Trophoblast cell (in vitro differentiated cells and primary cell): ENCODE data around the gene IFRD2.

ENCODE experiments used
- DNase-seq, 2 donors: peaks; one replicate each; pipeline ENCODE4 v3.0.0-alpha.2; 2016
- H2AFZ ChIP-seq: 2 replicates; pipeline ENCODE4 v1.6.1; 2013; ENCODE audit warnings: low read length, moderate library complexity, mild to moderate bottlenecking; ENCODE audit not compliant: insufficient read depth, poor library complexity
- H2AK5ac ChIP-seq: 2 replicates; pipeline ENCODE4 v1.6.1; 2013; ENCODE audit warnings: mild to moderate bottlenecking, low read length
- H2BK120ac ChIP-seq: 2 replicates; pipeline ENCODE4 v1.6.1; 2013; ENCODE audit warnings: low read length, mild to moderate bottlenecking, moderate library complexity; ENCODE audit not compliant: insufficient read depth, poor library complexity
- H2BK12ac ChIP-seq: 2 replicates; pipeline ENCODE4 v1.6.1; 2013; ENCODE audit warnings: mild to moderate bottlenecking, low read length, moderate library complexity
- H2BK5ac ChIP-seq: 2 replicates; pipeline ENCODE4 v1.6.1; 2013; ENCODE audit warnings: low read length, low read depth, moderate library complexity, mild to moderate bottlenecking; ENCODE audit not compliant: poor library complexity
- H3K14ac ChIP-seq: 2 replicates; pipeline ENCODE4 v1.6.1; 2013; ENCODE audit warnings: mild to moderate bottlenecking, low read length
- H3K18ac ChIP-seq: 2 replicates; pipeline ENCODE4 v1.6.1; 2013; ENCODE audit warnings: mild to moderate bottlenecking, low read length
- H3K23ac ChIP-seq: 2 replicates; pipeline ENCODE4 v1.6.1; 2013; ENCODE audit warnings: low read length
- H3K27ac ChIP-seq: 2 replicates; pipeline ENCODE4 v1.5.1; 2013; ENCODE audit warnings: low read depth, mild to moderate bottlenecking, inconsistent platforms, low read length, moderate library complexity
- H3K27me3 ChIP-seq: 2 replicates; pipeline ENCODE4 v1.6.1; 2013; ENCODE audit warnings: inconsistent platforms, mild to moderate bottlenecking, low read length, moderate library complexity; ENCODE audit not compliant: insufficient read depth
- H3K36me3 ChIP-seq, 2 experiments: 1 replicate in 1 of 2; 2 replicates in 1 of 2; pipeline ENCODE4 v1.6.1; 2013; ENCODE audit warnings: low read length in 2 of 2, mild to moderate bottlenecking in 2 of 2, moderate library complexity in 1 of 2; ENCODE audit not compliant: insufficient read depth in 2 of 2, control insufficient read depth in 1 of 2
- H3K4ac ChIP-seq: 2 replicates; pipeline ENCODE4 v1.6.1; 2013; ENCODE audit warnings: low read depth, mild to moderate bottlenecking, low read length, moderate library complexity
- H3K4me1 ChIP-seq, 2 experiments: 1 replicate in 1 of 2; 2 replicates in 1 of 2; pipeline ENCODE4 v1.6.1; 2013; ENCODE audit warnings: low read length in 2 of 2, mild to moderate bottlenecking in 2 of 2, moderate library complexity in 1 of 2; ENCODE audit not compliant: insufficient read depth in 2 of 2, control insufficient read depth in 1 of 2
- H3K4me2 ChIP-seq: 2 replicates; pipeline ENCODE4 v1.6.1; 2013; ENCODE audit warnings: inconsistent platforms, mild to moderate bottlenecking, low read length, moderate library complexity
- H3K4me3 ChIP-seq: 2 replicates; pipeline ENCODE4 v1.5.1; 2013; ENCODE audit warnings: mild to moderate bottlenecking, low read depth, low read length, inconsistent platforms
- H3K79me1 ChIP-seq: one replicate; pipeline ENCODE4 v1.6.1; 2013; ENCODE audit warnings: low read length
- H3K79me2 ChIP-seq: 2 replicates; pipeline ENCODE4 v1.6.1; 2013; ENCODE audit warnings: low read length, mild to moderate bottlenecking; ENCODE audit not compliant: control insufficient read depth, insufficient read depth, poor library complexity
- H3K9ac ChIP-seq: 2 replicates; pipeline ENCODE4 v1.6.1; 2013; ENCODE audit warnings: mild to moderate bottlenecking, low read length
- H3K9me3 ChIP-seq: 2 replicates; pipeline ENCODE4 v1.6.1; 2013; ENCODE audit warnings: low read depth, mild to moderate bottlenecking, control low read depth, inconsistent platforms, low read length; ENCODE audit not compliant: insufficient read depth
- H4K12ac ChIP-seq: 2 replicates; pipeline ENCODE4 v1.6.1; 2013; ENCODE audit warnings: low read depth, mild to moderate bottlenecking, low read length, moderate library complexity
- H4K8ac ChIP-seq: 2 replicates; pipeline ENCODE4 v1.6.1; 2013; ENCODE audit warnings: low read depth, mild to moderate bottlenecking, low read length, moderate library complexity
- H4K91ac ChIP-seq: one replicate; pipeline ENCODE4 v1.6.1; 2013; ENCODE audit warnings: low read depth, mild to moderate bottlenecking, low read length, moderate library complexity
- WGBS: extraction: QIAGEN DNeasy Blood & Tissue Kit; methylation state at CpG from one replicate; pipeline ENCODE4 v1.1.7; 2013; ENCODE audit warnings: missing lambda C conversion rate; ENCODE audit not compliant: insufficient read length, insufficient coverage; ENCODE audit errors: extremely low coverage; 5-methylcytosine and 5-hydroxymethylcytosine counted together

IFRD2 gene

GRCh38 chr3:50302095-50303012 is 10.1 kb upstream of the IFRD2 start:
- no peak for DNase-seq
- H3K9me3 ChIP-seq: peaks cover 7% of the 10 kb centered on the region
- H4K12ac ChIP-seq: no peak overlapping the region
- H3K27me3 ChIP-seq: no peaks in the 10 kb centered on the region
- H3K27ac ChIP-seq: no peak overlapping the region
- peak overlapping the region; percentile 44 for H2AK5ac ChIP-seq
- no peak overlapping the region for H3K23ac ChIP-seq
- no peak overlapping the region for H3K4ac ChIP-seq
- no CpG with 5 or more reads among the region's 32 CpGs for WGBS
- H3K4me3 ChIP-seq: no peak overlapping the region
- no peak overlapping the region for H3K18ac ChIP-seq
- no peak overlapping the region for H2BK5ac ChIP-seq
- H3K14ac ChIP-seq: no peak overlapping the region
- H4K8ac ChIP-seq: no peak overlapping the region
- H4K91ac ChIP-seq: no peak overlapping the region
- H3K9ac ChIP-seq: no peak overlapping the region
- H3K36me3 ChIP-seq: no peaks in the 10 kb centered on the region
- H2AFZ ChIP-seq: no peak overlapping the region
- peaks cover 3% of the 10 kb centered on the region for H3K79me2 ChIP-seq
- no peak overlapping the region for H2BK12ac ChIP-seq
- H2BK120ac ChIP-seq: no peak overlapping the region
- peaks cover 19 to 24% of the 10 kb centered on the region in 2 experiments for H3K4me1 ChIP-seq
- no peak overlapping the region for H3K4me2 ChIP-seq
- H3K79me1 ChIP-seq: peaks cover 24% of the 10 kb centered on the region

DNA sequence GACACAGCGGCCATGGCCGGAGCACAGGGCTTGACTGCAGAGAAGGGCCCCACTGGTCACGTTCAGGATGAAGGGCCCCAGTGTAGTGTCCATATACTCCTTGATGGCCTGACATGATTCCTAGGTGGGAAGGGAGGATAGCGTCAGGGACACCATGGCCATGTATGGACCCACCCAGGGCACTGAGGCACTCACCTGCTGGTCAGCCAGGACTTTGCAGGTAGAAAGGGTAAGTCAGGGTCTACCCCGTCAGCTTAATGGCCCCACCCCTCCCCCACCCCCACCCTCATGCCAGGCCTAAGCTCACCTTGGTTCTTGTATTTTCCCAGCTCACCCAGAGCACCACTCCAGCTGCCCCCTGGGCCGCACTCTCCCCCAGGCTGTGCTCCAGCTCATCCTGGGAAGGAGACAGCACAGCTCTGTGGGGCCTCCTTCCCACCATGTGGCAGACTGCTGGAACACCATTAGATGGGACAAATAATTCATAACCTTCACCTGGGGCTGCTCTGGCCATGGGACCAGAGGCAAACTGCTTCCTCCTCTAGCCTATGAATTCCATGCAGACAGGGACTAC is 8.5 kb upstream of the IFRD2 start:
- H3K9me3 ChIP-seq: peaks cover 2% of the 10 kb centered on the region
- peaks cover 24% of the 10 kb centered on the region for H3K79me1 ChIP-seq
- no peak overlapping the region for H3K4me3 ChIP-seq
- no peak overlapping the region for H2BK5ac ChIP-seq
- peak overlapping the region; percentile 81 for H2AK5ac ChIP-seq
- peak overlapping the region; percentile 31 for H4K12ac ChIP-seq
- H3K4ac ChIP-seq: peak overlapping the region; percentile 2
- H3K9ac ChIP-seq: no peak overlapping the region
- H4K91ac ChIP-seq: peak overlapping the region; percentile 37
- H3K4me1 ChIP-seq: peaks cover 19 to 24% of the 10 kb centered on the region in 2 experiments
- H3K4me2 ChIP-seq: no peak overlapping the region
- no peak overlapping the region for H2AFZ ChIP-seq
- peak overlapping the region; percentile 23 for H3K14ac ChIP-seq
- peak overlapping the region; percentile 43 for H2BK120ac ChIP-seq
- no peak overlapping the region for H3K23ac ChIP-seq
- H3K27me3 ChIP-seq: no peaks in the 10 kb centered on the region
- no CpG with 5 or more reads among the region's 6 CpGs for WGBS
- H4K8ac ChIP-seq: peak overlapping the region; percentile 51
- no peak overlapping the region for H3K27ac ChIP-seq
- H2BK12ac ChIP-seq: peak overlapping the region; percentile 74
- H3K36me3 ChIP-seq: peaks cover 4 to 5% of the 10 kb centered on the region in 2 experiments
- H3K79me2 ChIP-seq: peaks cover 3% of the 10 kb centered on the region
- DNase-seq: no peak
- H3K18ac ChIP-seq: peak overlapping the region; percentile 34

DNA sequence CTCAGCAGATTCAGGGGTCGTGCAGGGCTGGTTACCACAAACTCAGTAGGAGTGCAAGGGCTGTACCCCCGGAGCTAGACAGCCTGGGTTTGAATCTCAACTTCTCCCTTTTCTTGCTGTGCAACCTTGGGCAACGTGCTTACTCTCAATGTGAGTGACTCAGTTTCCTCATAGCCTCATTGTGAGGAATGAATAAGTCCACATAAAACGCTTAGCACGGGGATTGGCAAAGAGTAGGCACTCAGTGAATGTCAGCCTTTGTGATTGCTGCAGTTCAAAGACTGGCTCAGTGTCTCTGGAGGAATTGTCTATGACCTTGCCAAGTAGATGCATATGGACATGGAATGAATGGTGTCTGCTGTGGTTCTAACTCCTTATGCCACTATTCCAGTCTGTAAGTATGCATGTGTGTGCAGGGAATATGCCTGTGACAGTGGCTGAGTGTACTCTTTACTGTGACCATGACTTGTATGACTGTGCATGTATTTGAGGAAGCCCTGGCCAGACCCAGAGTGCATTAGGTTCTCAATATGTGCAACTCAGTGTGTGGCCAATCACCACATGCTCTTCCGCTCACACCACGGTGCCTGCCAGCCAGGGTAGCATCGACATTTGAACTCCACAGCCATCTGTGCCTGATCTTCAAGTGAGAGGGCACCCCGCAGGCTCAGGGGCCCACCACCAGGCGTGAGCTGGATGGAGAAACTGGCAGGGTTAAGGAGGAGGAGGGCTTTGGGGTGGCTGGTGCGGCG is 7.9 kb upstream of the IFRD2 start:
- H3K14ac ChIP-seq: peak overlapping the region; percentile 23
- H3K18ac ChIP-seq: peak overlapping the region; percentile 34
- peak overlapping the region; percentile 74 for H2BK12ac ChIP-seq
- no peaks in the 10 kb centered on the region for H3K27me3 ChIP-seq
- H3K4ac ChIP-seq: peak overlapping the region; percentile 2
- no peak overlapping the region for H3K23ac ChIP-seq
- peak overlapping the region; percentile 43 for H2BK120ac ChIP-seq
- peak overlapping the region; percentile 66 for H2AFZ ChIP-seq
- DNase-seq: peak in 1 of 2 donors; percentile 16
- WGBS: no CpG with 5 or more reads among the region's 12 CpGs
- peak overlapping the region; percentile 31 for H4K12ac ChIP-seq
- H3K9me3 ChIP-seq: peaks cover 2% of the 10 kb centered on the region
- H3K4me1 ChIP-seq: peaks cover 19 to 24% of the 10 kb centered on the region in 2 experiments
- H4K8ac ChIP-seq: peak overlapping the region; percentile 51
- H3K4me2 ChIP-seq: peak overlapping the region; percentile 70
- H4K91ac ChIP-seq: peak overlapping the region; percentile 37
- peak overlapping the region; percentile 32 for H3K4me3 ChIP-seq
- peaks cover 24% of the 10 kb centered on the region for H3K79me1 ChIP-seq
- peak overlapping the region; percentile 11 for H3K9ac ChIP-seq
- peak overlapping the region; percentile 69 for H3K27ac ChIP-seq
- peaks cover 3% of the 10 kb centered on the region for H3K79me2 ChIP-seq
- peak overlapping the region; percentile 81 for H2AK5ac ChIP-seq
- peaks cover 4 to 5% of the 10 kb centered on the region in 2 experiments for H3K36me3 ChIP-seq
- peak overlapping the region; percentile 29 for H2BK5ac ChIP-seq

GRCh38 chr3:50299638-50299928 is 7.4 kb upstream of the IFRD2 start:
- Histone ChIP-seq H2AFZ (no peak overlapping the region), H3K4me2 (peak overlapping the region; percentile 70), H2BK12ac (no peak overlapping the region), H4K12ac (peak overlapping the region; percentile 9), H3K27me3 (no peaks in the 10 kb centered on the region), H2BK5ac (peak overlapping the region; percentile 29), H3K23ac (no peak overlapping the region), H2BK120ac (peak overlapping the region; percentile 43), H3K14ac (peak overlapping the region; percentile 23), H3K79me1 (peaks cover 24% of the 10 kb centered on the region), H4K91ac (peak overlapping the region; percentile 37), H3K4me3 (peak overlapping the region; percentile 32), H3K79me2 (peaks cover 3% of the 10 kb centered on the region), H3K4ac (no peak overlapping the region), H3K18ac (no peak overlapping the region), H4K8ac (peak overlapping the region; percentile 47), H3K27ac (peak overlapping the region; percentile 69), H3K9ac (peak overlapping the region; percentile 11), H3K4me1 (peaks cover 19 to 24% of the 10 kb centered on the region in 2 experiments), H2AK5ac (peak overlapping the region; percentile 6), H3K9me3 (peaks cover 2% of the 10 kb centered on the region), H3K36me3 (peaks cover 4 to 5% of the 10 kb centered on the region in 2 experiments)
- no CpG with 5 or more reads among the region's 12 CpGs for WGBS
- no peak for DNase-seq
